ENCODE measurements around the gene ARHGAP26.

GRCh38 chr5:142994218-142994617, 224.0 kb downstream of the ARHGAP26 start:
- TF ChIP-seq POLR2A (IDR thresholded peaks at IDR 0.05; ENCODE audit: low read depth) (no peak), POLR2AphosphoS5 (IDR thresholded peaks at IDR 0.05) (no peak)
